Ascending aorta (tissue), 2 donors: Measurements from ENCODE around the gene ANKMY1. TPM values are rescaled to one million over a fixed set of nuclear protein-coding genes. Genes with fewer than 3 reads are reported as not detected.
A peak's percentile ranks its signal among the peaks of the same experiment; 100 is the strongest.

ENCODE experiments used
- DNase-seq, 2 donors: peaks; one replicate each; pipeline ENCODE4 v3.0.0-alpha.2; 2019; ENCODE audit warnings: low spot score in 2 of 2
- H3K27ac ChIP-seq, 2 donors: fragments of 200-600 bp; sonication (generic); one replicate each; pipeline ENCODE4 v1.5.1; 2016 to 2017; ENCODE audit warnings: mild to moderate bottlenecking in 1 of 2
- H3K27me3 ChIP-seq: fragments of 200-600 bp; sonication (generic); one replicate; pipeline ENCODE4 v1.5.1; 2017
- H3K36me3 ChIP-seq, 2 donors: fragments of 200-600 bp; sonication (generic); one replicate each; pipeline ENCODE4 v1.5.1; 2016
- H3K4me1 ChIP-seq, 2 donors: fragments of 200-600 bp; sonication (generic); one replicate each; pipeline ENCODE4 v1.5.1; 2016 to 2017; ENCODE audit warnings: mild to moderate bottlenecking in 1 of 2
- H3K4me3 ChIP-seq, 2 donors: fragments of 200-600 bp; sonication (generic); one replicate each; pipeline ENCODE4 v1.5.1; 2016 to 2017; ENCODE audit warnings: mild to moderate bottlenecking in 1 of 2
- H3K9me3 ChIP-seq, 2 donors: fragments of 200-600 bp; sonication (generic); one replicate each; pipeline ENCODE4 v1.5.1; 2016
- intact Hi-C: fragments of 100-400 bp; cut with DNase I; formaldehyde crosslinking; loops from one replicate; pipeline ENCODE4 v1.15.1; 2023
- total RNA-seq: library from RNA; depleted of rRNA; stranded (reverse); fragments of >200 nt; gene quantifications from one replicate; pipeline ENCODE4 v1.1.0, GENCODE V29; 2016
- TF ChIP-seq, protein P1 (sequence below), 3 experiments: fragments of 200-600 bp in 2 of 3; fragments of 450-650 bp in 1 of 3; sonication (generic) in 2 of 3; IDR thresholded peaks; one replicate each; pipeline ENCODE4 v1.5.1; 2016 to 2019; ENCODE audit warnings: antibody characterized with exemption in 3 of 3, mild to moderate bottlenecking in 1 of 3, moderate library complexity in 1 of 3

ANKMY1 gene
- total RNA-seq, 1 donor from 2014 or later, result 14.4 TPM

DNA sequence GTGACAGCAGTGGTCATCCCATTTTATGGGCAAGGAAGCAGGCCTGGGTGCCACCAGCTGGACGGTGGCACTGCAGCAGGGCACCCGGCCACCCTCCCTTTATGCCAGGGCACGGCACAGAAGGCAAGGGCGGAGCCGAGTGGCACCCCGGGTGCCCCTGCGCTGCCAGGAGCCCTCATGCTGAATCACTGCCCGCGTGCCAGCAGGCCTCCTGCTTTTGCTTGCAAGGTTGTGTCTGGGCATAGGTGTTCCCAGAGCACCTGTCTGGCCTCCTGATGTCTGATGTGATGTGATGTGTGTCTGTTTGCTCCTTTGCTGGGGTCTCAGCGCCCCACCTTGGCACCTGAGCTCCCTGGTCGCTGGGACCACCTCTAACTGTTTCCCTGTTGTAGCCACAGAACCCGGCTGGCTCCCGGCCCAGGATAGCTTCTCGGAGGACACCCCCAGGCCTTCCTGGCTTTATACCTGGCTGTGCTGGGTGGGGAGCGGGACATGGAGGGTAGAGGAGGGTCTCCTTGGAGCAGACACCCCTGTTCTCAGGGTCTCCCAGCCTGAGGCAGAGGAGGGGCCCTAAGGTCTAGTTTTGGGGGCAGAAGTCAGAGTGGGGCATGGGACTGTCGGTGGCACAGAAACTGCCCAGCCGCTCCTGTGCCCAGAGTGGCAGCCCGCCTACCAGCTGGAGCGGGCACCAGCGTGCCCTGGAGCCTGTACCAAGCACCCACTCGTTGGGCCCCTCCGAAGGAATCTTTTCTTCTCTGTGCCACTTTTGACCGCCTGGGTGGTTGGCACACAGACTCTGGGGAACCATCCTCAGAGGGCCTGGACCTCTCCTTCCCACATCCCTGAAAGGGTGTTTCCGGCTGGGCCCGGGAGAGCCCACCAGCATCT is 118.7 kb downstream of the ANKMY1 start:
- Histone ChIP-seq H3K36me3 (no peaks in the 10 kb centered on the region), H3K27ac (no peak overlapping the region), H3K9me3 (no peaks in the 10 kb centered on the region), H3K4me1 (peaks cover 23 to 25% of the 10 kb centered on the region in 2 donors), H3K27me3 (no peaks in the 10 kb centered on the region), H3K4me3 (no peak overlapping the region)
- DNase-seq, result no peak
- intact Hi-C loops, result loop anchor here (1.0 to 5.0 kb wide), 5 partner anchors 13 to 1037 kb away; partner anchors contain the start of genes COPS9, DUSP28 and HDAC4
- TF ChIP-seq, protein P1, sequence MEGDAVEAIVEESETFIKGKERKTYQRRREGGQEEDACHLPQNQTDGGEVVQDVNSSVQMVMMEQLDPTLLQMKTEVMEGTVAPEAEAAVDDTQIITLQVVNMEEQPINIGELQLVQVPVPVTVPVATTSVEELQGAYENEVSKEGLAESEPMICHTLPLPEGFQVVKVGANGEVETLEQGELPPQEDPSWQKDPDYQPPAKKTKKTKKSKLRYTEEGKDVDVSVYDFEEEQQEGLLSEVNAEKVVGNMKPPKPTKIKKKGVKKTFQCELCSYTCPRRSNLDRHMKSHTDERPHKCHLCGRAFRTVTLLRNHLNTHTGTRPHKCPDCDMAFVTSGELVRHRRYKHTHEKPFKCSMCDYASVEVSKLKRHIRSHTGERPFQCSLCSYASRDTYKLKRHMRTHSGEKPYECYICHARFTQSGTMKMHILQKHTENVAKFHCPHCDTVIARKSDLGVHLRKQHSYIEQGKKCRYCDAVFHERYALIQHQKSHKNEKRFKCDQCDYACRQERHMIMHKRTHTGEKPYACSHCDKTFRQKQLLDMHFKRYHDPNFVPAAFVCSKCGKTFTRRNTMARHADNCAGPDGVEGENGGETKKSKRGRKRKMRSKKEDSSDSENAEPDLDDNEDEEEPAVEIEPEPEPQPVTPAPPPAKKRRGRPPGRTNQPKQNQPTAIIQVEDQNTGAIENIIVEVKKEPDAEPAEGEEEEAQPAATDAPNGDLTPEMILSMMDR (IDR thresholded peaks at IDR 0.05), result no peak

DNA sequence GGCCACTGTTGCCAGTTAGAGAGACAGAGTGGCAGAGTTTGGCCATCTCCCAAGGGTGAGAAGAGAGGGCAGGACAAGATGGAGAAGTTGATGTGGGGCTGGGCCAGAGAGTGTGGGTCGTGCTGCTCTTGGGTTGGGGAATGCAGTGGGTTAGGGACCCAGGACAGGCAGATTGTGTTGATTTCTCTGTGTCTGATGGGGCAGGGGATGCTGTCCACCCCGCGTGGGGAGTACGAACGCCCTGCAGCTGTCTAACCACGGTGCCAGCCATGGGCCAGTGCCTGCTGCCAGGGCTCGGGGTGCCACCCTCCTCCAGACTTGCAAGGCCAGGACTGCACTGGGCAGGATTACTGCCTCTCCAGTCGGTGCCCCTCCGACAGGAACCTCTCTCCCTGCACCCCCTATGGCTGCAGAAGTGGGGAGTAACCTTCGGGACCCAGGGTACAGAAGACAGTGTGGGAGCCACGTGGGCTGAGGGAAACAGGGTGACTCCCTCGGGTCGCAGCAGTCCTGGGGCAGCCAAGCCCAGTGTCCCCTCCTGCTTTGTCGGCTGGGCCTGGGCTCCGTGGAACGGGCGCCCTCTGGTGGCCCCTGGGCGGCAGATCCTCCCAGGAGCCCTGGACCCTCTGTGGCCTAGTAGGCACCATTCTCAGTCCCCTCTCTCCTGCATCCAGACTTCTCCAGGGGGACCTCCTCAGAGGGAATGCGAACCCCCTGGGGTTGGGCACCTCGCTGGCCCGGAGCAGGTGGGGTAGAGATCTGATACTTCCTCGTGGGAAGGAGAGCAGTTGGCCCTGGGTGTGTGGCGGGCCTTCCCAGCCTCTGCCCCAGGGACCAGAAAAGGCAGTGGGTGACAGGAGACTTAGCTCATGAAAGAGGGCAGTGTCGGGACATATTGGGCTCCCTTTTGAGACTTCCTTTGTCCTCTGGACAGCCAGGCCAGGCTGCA is 119.7 kb downstream of the ANKMY1 start:
- Histone ChIP-seq H3K27ac (no peak overlapping the region), H3K27me3 (no peaks in the 10 kb centered on the region), H3K9me3 (no peaks in the 10 kb centered on the region), H3K4me1 (peaks cover 23 to 28% of the 10 kb centered on the region in 2 donors), H3K4me3 (peak overlapping the region; percentile 24 to 98), H3K36me3 (no peaks in the 10 kb centered on the region)
- TF ChIP-seq, protein P1 (IDR thresholded peaks at IDR 0.05), result peak; percentile 92 to 97 (median 97)
- peak in 1 of 2 donors; percentile 83 for DNase-seq
- intact Hi-C loops, result loop anchor here (1.0 to 5.0 kb wide), 5 partner anchors 14 to 1036 kb away; partner anchors contain the start of genes COPS9, DUSP28 and HDAC4

DNA sequence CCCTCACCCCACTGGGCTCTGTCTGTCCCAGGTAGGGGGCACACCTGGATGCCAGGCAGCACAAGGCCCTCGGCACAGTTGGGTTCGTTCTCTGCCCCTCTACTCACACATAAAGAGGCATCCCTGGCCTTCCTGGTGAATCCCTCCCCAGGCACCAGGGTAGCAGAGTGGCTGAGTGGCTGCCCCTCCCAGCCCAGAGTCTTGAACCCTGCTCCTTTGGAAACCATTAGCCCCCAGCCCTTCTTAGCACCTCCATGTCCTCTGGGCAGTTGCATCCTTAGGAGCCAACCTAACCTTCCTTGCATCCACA is 120.3 kb downstream of the ANKMY1 start:
- TF ChIP-seq, protein P1 (IDR thresholded peaks at IDR 0.05), result no peak
- peak overlapping the region; percentile 98 for H3K4me3 ChIP-seq

DNA sequence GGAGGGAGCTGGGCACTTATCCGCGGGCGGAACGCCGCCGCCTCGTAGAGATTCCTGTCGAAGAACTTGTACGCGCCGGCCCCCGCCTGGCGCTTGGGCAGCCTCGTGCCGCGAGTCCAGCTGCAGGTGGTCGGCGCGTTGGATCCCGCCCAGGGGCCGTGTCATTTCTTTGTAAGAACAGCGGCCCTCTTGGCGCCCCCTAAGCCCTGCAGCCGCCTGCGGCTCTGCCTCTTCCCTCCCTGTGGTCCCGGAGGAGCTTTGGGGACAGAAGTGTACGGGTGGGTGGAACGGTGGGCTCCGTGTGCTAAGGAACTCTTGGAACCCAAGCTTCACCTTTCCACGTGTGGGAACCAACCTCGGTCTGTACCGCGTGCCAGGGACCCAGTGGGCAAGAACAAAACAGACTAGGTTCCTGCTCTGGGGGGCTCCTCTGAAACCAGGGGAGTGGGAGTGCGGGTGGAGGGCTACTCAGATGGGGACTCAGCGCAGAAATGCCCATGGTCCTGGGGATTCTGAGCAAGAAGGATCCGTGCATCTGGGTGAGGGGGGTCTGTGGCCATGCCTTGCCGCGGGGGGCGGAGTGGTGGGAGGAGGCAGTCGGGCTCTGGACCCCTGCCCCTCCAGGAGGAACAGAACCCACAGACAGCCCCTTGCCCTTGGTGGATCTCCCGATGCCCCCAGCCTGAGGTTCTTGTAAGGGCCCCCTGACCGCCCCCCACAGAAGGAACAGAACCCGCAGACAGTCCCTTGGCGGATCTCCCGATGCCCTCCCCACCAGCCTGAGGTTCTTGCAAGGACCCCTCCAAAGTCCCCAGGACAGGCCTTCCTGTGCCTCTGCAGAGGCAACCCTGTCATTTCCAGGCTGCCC is 120.9 kb downstream of the ANKMY1 start:
- peak overlapping the region; percentile 98 for H3K4me3 ChIP-seq
- H3K36me3 ChIP-seq, result no peaks in the 10 kb centered on the region
- H3K27ac ChIP-seq, result peak overlapping the region; percentile 94 to 98
- H3K9me3 ChIP-seq, result no peaks in the 10 kb centered on the region
- TF ChIP-seq, protein P1 (IDR thresholded peaks at IDR 0.05), result no peak
- no peak for DNase-seq
- H3K4me1 ChIP-seq, result peaks cover 23 to 28% of the 10 kb centered on the region in 2 donors
- intact Hi-C loops, result loop anchor here (5.0 kb wide), 3 partner anchors 125 to 1035 kb away; partner anchors contain the start of genes COPS9, DUSP28 and HDAC4
- H3K27me3 ChIP-seq, result no peaks in the 10 kb centered on the region

More for the DNA sequence above, 120.3 kb downstream of the ANKMY1 start:
- no peak for DNase-seq
- intact Hi-C loops, result loop anchor here (5.0 kb wide), 3 partner anchors 125 to 1035 kb away; partner anchors contain the start of genes COPS9, DUSP28 and HDAC4
- no peaks in the 10 kb centered on the region for H3K9me3 ChIP-seq
- peaks cover 23 to 28% of the 10 kb centered on the region in 2 donors for H3K4me1 ChIP-seq
- no peak overlapping the region for H3K27ac ChIP-seq
- H3K36me3 ChIP-seq, result no peaks in the 10 kb centered on the region
- H3K27me3 ChIP-seq, result no peaks in the 10 kb centered on the region
